ENCODE measurements around the gene AKAP6. TPM values are rescaled to one million over a fixed set of nuclear protein-coding genes. Genes with fewer than 3 reads are reported as not detected.

AKAP6 gene
- total and polyA plus RNA-seq, 7 donors, result 0.60 to 56.2 (median 29.5) TPM; not detected in 1

DNA sequence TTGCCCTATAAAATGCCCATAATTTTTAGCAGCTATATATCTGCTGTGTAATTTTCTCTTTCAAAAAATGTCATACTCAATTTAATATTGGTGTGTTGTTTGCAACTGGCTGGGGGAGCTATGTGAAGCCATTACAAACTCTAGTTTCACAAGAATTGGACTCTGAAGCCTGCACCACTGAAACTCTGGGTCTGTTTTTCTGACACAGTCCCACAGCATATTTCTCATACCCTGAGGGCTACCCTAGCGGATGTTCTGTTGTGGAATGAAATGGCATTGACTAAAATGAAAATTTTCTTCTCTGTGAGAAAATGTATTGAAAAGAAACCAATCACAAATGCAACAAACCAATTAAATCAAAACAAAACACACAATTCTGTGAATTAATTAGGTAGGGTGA lies 325.0 kb downstream of the AKAP6 start:
- no peak for TF ChIP-seq EP300 (IDR thresholded peaks at IDR 0.05)
- no peak for TF ChIP-seq POLR2A (IDR thresholded peaks at IDR 0.05)
- TF ChIP-seq, protein P1, sequence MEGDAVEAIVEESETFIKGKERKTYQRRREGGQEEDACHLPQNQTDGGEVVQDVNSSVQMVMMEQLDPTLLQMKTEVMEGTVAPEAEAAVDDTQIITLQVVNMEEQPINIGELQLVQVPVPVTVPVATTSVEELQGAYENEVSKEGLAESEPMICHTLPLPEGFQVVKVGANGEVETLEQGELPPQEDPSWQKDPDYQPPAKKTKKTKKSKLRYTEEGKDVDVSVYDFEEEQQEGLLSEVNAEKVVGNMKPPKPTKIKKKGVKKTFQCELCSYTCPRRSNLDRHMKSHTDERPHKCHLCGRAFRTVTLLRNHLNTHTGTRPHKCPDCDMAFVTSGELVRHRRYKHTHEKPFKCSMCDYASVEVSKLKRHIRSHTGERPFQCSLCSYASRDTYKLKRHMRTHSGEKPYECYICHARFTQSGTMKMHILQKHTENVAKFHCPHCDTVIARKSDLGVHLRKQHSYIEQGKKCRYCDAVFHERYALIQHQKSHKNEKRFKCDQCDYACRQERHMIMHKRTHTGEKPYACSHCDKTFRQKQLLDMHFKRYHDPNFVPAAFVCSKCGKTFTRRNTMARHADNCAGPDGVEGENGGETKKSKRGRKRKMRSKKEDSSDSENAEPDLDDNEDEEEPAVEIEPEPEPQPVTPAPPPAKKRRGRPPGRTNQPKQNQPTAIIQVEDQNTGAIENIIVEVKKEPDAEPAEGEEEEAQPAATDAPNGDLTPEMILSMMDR (IDR thresholded peaks at IDR 0.05), result no peak
- TF ChIP-seq POLR2AphosphoS5 (IDR thresholded peaks at IDR 0.05), result no peak
- WGBS, 2 donors, result 87 to 88% methylated on average over 1 of the region's 1 CpG
- H3K4me1 ChIP-seq, result peaks cover 0 to 11% (median 5%) of the 10 kb centered on the region in 4 donors

DNA sequence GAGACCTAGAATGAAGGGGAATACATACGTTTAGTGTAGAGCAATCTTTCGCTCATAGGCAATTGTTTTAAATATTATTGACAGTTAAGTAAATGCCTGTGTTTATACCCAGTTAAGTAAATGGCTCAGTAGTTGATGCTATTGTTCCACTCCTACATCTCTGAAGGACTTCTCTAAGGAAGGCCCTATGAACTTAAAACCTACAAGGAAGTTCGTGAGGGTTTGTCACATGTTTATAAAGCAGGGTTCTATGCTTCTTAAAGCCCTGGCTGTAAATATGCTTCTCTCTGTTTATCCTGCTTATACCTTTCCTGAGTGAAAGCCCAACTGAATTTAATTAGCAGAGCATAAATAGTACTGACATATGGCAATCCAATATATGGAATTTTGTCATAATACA lies 327.5 kb downstream of the AKAP6 start:
- H3K27ac ChIP-seq, result no peak overlapping the region
- no peaks in the 10 kb centered on the region for H3K27me3 ChIP-seq
- H3K4me3 ChIP-seq, result no peak overlapping the region
- TF ChIP-seq POLR2AphosphoS5 (IDR thresholded peaks at IDR 0.05) (no peak), POLR2A (IDR thresholded peaks at IDR 0.05) (no peak), EP300 (IDR thresholded peaks at IDR 0.05) (no peak)
- TF ChIP-seq, protein P1 (IDR thresholded peaks at IDR 0.05), result no peak
- no peaks in the 10 kb centered on the region for H3K9me3 ChIP-seq
- intact Hi-C loops (cut with DNase I), result no loop called here
- DNase-seq, result no peak
- H3K4me1 ChIP-seq, result peaks cover 0 to 11% (median 5%) of the 10 kb centered on the region in 4 donors
- H3K36me3 ChIP-seq, result no peaks in the 10 kb centered on the region
- 84 to 87% methylated on average over 3 of the region's 3 CpGs for WGBS, 2 donors

More for the DNA sequence above, 325.0 kb downstream of the AKAP6 start:
- DNase-seq, result no peak
- no peaks in the 10 kb centered on the region for H3K9me3 ChIP-seq
- H3K4me3 ChIP-seq, result no peak overlapping the region
- H3K27me3 ChIP-seq, result no peaks in the 10 kb centered on the region
- intact Hi-C loops (cut with DNase I), result no loop called here
- no peaks in the 10 kb centered on the region for H3K36me3 ChIP-seq
- no peak overlapping the region for H3K27ac ChIP-seq

DNA sequence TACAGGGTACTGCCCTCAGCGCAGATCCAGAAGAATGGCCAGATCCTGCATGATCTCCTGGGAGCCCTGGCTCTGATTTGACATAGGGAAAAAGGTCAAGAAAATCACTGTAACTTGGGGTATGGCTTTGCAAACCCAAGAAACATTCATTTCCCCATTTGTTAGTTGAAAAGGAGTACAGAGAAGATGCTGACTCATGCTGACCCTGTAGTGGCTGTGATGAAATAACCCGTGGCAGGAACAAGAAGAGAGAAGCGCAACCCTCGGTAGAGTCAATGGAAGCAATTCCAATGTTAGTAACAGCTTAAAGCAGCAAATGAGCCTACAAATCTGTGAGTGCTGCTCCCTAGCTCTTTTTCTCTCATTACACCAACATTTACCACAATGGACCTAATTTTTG lies 328.0 kb downstream of the AKAP6 start:
- no peak overlapping the region for H3K4me3 ChIP-seq
- TF ChIP-seq POLR2AphosphoS5 (IDR thresholded peaks at IDR 0.05) (peak in 1 of 4 donors; percentile 11), POLR2A (IDR thresholded peaks at IDR 0.05) (no peak)
- peaks cover 0 to 11% (median 5%) of the 10 kb centered on the region in 4 donors for H3K4me1 ChIP-seq
- H3K36me3 ChIP-seq, result no peaks in the 10 kb centered on the region
- H3K27me3 ChIP-seq, result no peaks in the 10 kb centered on the region
- no peaks in the 10 kb centered on the region for H3K9me3 ChIP-seq
- H3K27ac ChIP-seq, result no peak overlapping the region
- WGBS, 2 donors, result 47 to 63% methylated on average over 4 of the region's 4 CpGs
- intact Hi-C loops (cut with DNase I), result no loop called here
- DNase-seq, result peak; percentile 62

DNA sequence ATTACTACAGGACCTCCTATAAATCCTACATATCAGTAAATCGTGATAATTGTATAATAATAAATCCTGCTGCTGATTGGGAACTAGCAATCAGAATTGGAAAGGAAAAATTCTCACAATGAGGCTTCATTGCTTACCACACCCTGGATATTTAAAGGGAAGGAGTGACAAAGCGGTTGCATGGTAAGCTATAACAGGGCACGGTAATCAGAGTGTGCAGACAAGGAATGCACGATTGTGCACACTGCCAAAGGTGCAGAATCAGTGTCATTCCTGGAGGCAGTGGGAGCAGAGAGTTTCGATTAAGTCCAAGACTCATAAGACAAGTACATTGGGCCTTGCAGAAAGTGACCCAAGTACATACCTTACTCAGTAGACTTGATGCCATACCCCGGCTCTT lies 332.1 kb downstream of the AKAP6 start:
- no peaks in the 10 kb centered on the region for H3K27me3 ChIP-seq
- H3K36me3 ChIP-seq, result no peaks in the 10 kb centered on the region
- 72 to 73% methylated on average over 6 of the region's 6 CpGs for WGBS, 2 donors
- no peak overlapping the region for H3K4me3 ChIP-seq
- TF ChIP-seq POLR2AphosphoS5 (IDR thresholded peaks at IDR 0.05) (no peak), POLR2A (IDR thresholded peaks at IDR 0.05) (no peak), EP300 (IDR thresholded peaks at IDR 0.05) (no peak)
- TF ChIP-seq, protein P1 (IDR thresholded peaks at IDR 0.05), result no peak
- H3K27ac ChIP-seq, result no peak overlapping the region
- no peaks in the 10 kb centered on the region for H3K9me3 ChIP-seq
- H3K4me1 ChIP-seq, result peaks cover 0 to 9% (median under 1%) of the 10 kb centered on the region in 4 donors
- no peak for DNase-seq
- intact Hi-C loops (cut with DNase I), result no loop called here

DNA sequence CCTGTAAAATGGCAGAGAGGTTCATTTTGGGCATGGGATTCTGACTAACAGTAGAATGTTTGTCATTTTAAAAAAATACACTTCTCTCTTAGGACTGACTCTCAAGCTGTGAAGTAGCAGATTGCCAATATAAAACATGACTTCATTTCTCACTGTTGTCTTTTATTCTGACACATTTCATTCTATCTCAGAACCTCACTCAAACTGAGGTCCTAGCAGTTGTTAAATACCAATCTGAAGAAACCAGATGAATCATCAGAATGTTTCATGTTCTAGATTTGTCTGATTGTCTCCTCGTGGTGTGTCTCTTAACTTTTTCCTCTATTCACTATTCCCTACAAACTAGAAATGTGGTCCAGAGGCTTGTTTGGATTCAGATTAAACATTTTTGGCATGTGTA lies 333.1 kb downstream of the AKAP6 start:
- DNase-seq, result no peak
- WGBS, 2 donors, result 60 to 73% methylated on average over 1 of the region's 1 CpG
- TF ChIP-seq EP300 (IDR thresholded peaks at IDR 0.05) (no peak), POLR2A (IDR thresholded peaks at IDR 0.05) (no peak), POLR2AphosphoS5 (IDR thresholded peaks at IDR 0.05) (no peak)
- TF ChIP-seq, protein P1 (IDR thresholded peaks at IDR 0.05), result no peak
- Histone ChIP-seq H3K4me3 (no peak overlapping the region), H3K27ac (no peak overlapping the region), H3K36me3 (no peaks in the 10 kb centered on the region), H3K4me1 (no peaks in the 10 kb centered on the region), H3K27me3 (no peaks in the 10 kb centered on the region), H3K9me3 (no peaks in the 10 kb centered on the region)
- intact Hi-C loops (cut with DNase I), result no loop called here
